ENCODE data around the gene KLHDC8B. TPM values are rescaled to one million over a fixed set of nuclear protein-coding genes. Genes with fewer than 3 reads are reported as not detected.

KLHDC8B gene
- total and polyA plus RNA-seq, 2 donors (not counting 1 experiment from before 2014, with no cell fraction given): 34.4 to 40.5 TPM

DNA sequence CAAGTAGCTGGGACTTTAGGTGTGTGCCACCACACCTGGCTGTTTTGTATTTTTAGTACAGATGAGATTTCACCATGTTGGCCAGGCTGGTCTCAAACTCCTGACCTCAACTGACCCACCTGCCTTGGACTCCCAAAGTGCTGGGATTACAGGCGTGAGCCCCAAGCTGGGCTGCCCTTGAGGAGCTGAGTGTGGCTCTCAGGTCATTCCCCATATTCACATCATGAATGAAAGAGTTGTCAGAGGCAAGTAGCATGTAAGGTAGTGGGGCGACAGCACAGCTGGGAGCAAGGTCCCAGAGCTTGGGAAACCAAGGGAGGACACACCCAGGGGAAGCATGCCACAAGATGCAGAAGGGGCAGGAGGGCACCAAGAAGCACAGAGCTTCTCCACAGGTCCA is 10.2 kb upstream of the KLHDC8B start:
- no peak overlapping the region for H2AFZ ChIP-seq (ENCODE audit: low read length)
- H3K9ac ChIP-seq (ENCODE audit: insufficient read depth, low read length): no peak overlapping the region
- no peak for TF ChIP-seq EZH2 (IDR thresholded peaks at IDR 0.05; ENCODE audit: low read length, missing control alignments)
- TF ChIP-seq, protein P1, sequence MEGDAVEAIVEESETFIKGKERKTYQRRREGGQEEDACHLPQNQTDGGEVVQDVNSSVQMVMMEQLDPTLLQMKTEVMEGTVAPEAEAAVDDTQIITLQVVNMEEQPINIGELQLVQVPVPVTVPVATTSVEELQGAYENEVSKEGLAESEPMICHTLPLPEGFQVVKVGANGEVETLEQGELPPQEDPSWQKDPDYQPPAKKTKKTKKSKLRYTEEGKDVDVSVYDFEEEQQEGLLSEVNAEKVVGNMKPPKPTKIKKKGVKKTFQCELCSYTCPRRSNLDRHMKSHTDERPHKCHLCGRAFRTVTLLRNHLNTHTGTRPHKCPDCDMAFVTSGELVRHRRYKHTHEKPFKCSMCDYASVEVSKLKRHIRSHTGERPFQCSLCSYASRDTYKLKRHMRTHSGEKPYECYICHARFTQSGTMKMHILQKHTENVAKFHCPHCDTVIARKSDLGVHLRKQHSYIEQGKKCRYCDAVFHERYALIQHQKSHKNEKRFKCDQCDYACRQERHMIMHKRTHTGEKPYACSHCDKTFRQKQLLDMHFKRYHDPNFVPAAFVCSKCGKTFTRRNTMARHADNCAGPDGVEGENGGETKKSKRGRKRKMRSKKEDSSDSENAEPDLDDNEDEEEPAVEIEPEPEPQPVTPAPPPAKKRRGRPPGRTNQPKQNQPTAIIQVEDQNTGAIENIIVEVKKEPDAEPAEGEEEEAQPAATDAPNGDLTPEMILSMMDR (conservative IDR thresholded peaks at IDR 0.05 in 1 of 2, IDR thresholded peaks at IDR 0.05 in 1 of 2; ENCODE audit: low read depth in 1 of 2, low read length in 2 of 2): no peak
- H4K20me1 ChIP-seq (ENCODE audit: control insufficient read depth, extremely low read depth, insufficient read depth, low read length): no peaks in the 10 kb centered on the region
- no peak overlapping the region for H3K27ac ChIP-seq (ENCODE audit: insufficient read depth, low read length)
- peaks cover 19% of the 10 kb centered on the region for H3K36me3 ChIP-seq (ENCODE audit: control insufficient read depth, insufficient read depth, low read length)
- no peak overlapping the region for H3K4me3 ChIP-seq (replicated peaks in 1 of 4; ENCODE audit: control extremely low read depth in 1 of 4, insufficient read depth in 1 of 4, low read depth in 3 of 4, low read length in 4 of 4)
- no peak for DNase-seq (ENCODE audit: low read depth in 2 of 2)
- no peaks in the 10 kb centered on the region for H3K27me3 ChIP-seq (ENCODE audit: control insufficient read depth, insufficient read depth, low read length)
- H3K9me3 ChIP-seq (ENCODE audit: control insufficient read depth, insufficient read depth, low read depth, low read length): no peaks in the 10 kb centered on the region
- H3K4me2 ChIP-seq (ENCODE audit: extremely low read depth, insufficient read depth, low read length): no peak overlapping the region
- H3K4me1 ChIP-seq (ENCODE audit: control insufficient read depth, extremely low read depth, insufficient read depth, low read length): peaks cover 2% of the 10 kb centered on the region
- H3K79me2 ChIP-seq (ENCODE audit: control insufficient read depth, insufficient read depth, low read length): peaks cover 22% of the 10 kb centered on the region

DNA sequence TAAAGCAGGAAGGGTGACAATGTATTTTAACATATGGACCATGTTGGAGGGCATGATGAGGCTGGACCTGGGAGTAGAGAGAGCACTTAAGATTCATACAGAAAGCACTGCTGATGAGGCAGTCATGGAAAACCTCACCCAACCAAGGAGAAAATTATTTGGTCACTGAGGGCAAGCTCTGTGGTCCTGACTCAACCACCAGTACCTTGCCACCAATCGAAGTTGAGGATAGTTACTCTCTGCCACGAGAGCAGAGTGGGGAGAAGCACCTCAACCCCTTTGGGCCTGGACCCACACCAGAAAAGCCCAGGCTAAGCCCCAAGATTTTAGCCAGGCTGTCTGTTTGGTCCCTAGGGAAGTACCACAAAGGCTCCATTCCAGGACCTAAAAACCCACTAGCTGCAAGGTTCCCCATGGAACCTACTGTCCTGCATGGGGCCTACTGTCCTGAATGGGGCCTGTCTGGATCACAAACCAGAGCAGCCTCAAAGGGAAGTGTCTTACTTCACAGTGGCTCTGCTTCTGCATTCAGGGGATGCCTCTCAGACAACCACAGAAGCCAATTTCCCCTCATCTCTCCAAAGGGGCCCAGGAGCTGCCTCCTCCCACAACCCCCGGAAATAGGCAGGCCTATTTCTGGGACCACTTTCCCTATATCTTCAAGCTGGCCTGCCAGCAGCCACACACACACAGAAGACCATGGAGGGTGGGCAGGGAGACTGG is 9.4 kb upstream of the KLHDC8B start:
- peaks cover 19% of the 10 kb centered on the region for H3K36me3 ChIP-seq (ENCODE audit: control insufficient read depth, insufficient read depth, low read length)
- no peaks in the 10 kb centered on the region for H4K20me1 ChIP-seq (ENCODE audit: control insufficient read depth, extremely low read depth, insufficient read depth, low read length)

GRCh38 chr3:49162751-49163419 is 8.5 kb upstream of the KLHDC8B start:
- H3K36me3 ChIP-seq (ENCODE audit: control insufficient read depth, insufficient read depth, low read length): peaks cover 19% of the 10 kb centered on the region
- peaks cover 3% of the 10 kb centered on the region for H3K4me1 ChIP-seq (ENCODE audit: control insufficient read depth, extremely low read depth, insufficient read depth, low read length)
- no peak overlapping the region for H3K27ac ChIP-seq (ENCODE audit: insufficient read depth, low read length)
- H3K79me2 ChIP-seq (ENCODE audit: control insufficient read depth, insufficient read depth, low read length): peaks cover 26% of the 10 kb centered on the region
- no peak overlapping the region for H3K4me2 ChIP-seq (ENCODE audit: extremely low read depth, insufficient read depth, low read length)
- H3K4me3 ChIP-seq (replicated peaks in 1 of 4; ENCODE audit: control extremely low read depth in 1 of 4, insufficient read depth in 1 of 4, low read depth in 3 of 4, low read length in 4 of 4): no peak overlapping the region
- no peaks in the 10 kb centered on the region for H3K27me3 ChIP-seq (ENCODE audit: control insufficient read depth, insufficient read depth, low read length)
- no peak for TF ChIP-seq EZH2 (IDR thresholded peaks at IDR 0.05; ENCODE audit: low read length, missing control alignments)
- TF ChIP-seq, protein P1 (conservative IDR thresholded peaks at IDR 0.05 in 1 of 2, IDR thresholded peaks at IDR 0.05 in 1 of 2; ENCODE audit: low read depth in 1 of 2, low read length in 2 of 2): no peak
- H3K9ac ChIP-seq (ENCODE audit: insufficient read depth, low read length): no peak overlapping the region
- H2AFZ ChIP-seq (ENCODE audit: low read length): no peak overlapping the region
- H3K9me3 ChIP-seq (ENCODE audit: control insufficient read depth, insufficient read depth, low read depth, low read length): no peaks in the 10 kb centered on the region
- H4K20me1 ChIP-seq (ENCODE audit: control insufficient read depth, extremely low read depth, insufficient read depth, low read length): no peaks in the 10 kb centered on the region
- no peak for DNase-seq (ENCODE audit: low read depth in 2 of 2)

More for the DNA sequence above, 9.4 kb upstream of the KLHDC8B start:
- H3K4me3 ChIP-seq (replicated peaks in 1 of 4; ENCODE audit: control extremely low read depth in 1 of 4, insufficient read depth in 1 of 4, low read depth in 3 of 4, low read length in 4 of 4): no peak overlapping the region
- H3K4me1 ChIP-seq (ENCODE audit: control insufficient read depth, extremely low read depth, insufficient read depth, low read length): peaks cover 3% of the 10 kb centered on the region
- H3K9me3 ChIP-seq (ENCODE audit: control insufficient read depth, insufficient read depth, low read depth, low read length): no peaks in the 10 kb centered on the region
- no peak for TF ChIP-seq EZH2 (IDR thresholded peaks at IDR 0.05; ENCODE audit: low read length, missing control alignments)
- TF ChIP-seq, protein P1 (conservative IDR thresholded peaks at IDR 0.05 in 1 of 2, IDR thresholded peaks at IDR 0.05 in 1 of 2; ENCODE audit: low read depth in 1 of 2, low read length in 2 of 2): no peak
- H3K9ac ChIP-seq (ENCODE audit: insufficient read depth, low read length): no peak overlapping the region
- no peak overlapping the region for H3K27ac ChIP-seq (ENCODE audit: insufficient read depth, low read length)
- no peak overlapping the region for H2AFZ ChIP-seq (ENCODE audit: low read length)
- no peak overlapping the region for H3K4me2 ChIP-seq (ENCODE audit: extremely low read depth, insufficient read depth, low read length)
- peaks cover 26% of the 10 kb centered on the region for H3K79me2 ChIP-seq (ENCODE audit: control insufficient read depth, insufficient read depth, low read length)
- no peaks in the 10 kb centered on the region for H3K27me3 ChIP-seq (ENCODE audit: control insufficient read depth, insufficient read depth, low read length)
- no peak for DNase-seq (ENCODE audit: low read depth in 2 of 2)
